Lung (tissue), 12 donors: Measurements from ENCODE around the gene DNAJC13. TPM values are rescaled to one million over a fixed set of nuclear protein-coding genes. Genes with fewer than 3 reads are reported as not detected.

Source experiments
- ATAC-seq: fragments of 200-7000 bp; cut with Tn5 transposase; one replicate; pipeline ENCODE4 v1.9.1; 2020; ENCODE audit warnings: moderate number of reproducible peaks; ENCODE audit not compliant: insufficient read depth, low FRiP score
- DNase-seq, 3 donors: peaks; one replicate each; pipeline ENCODE4 v3.0.0-alpha.2; 2013 to 2017
- H3K27ac ChIP-seq, 2 donors: one replicate each; pipeline ENCODE4 v1.5.1; 2013; ENCODE audit warnings: mild to moderate bottlenecking in 2 of 2, moderate library complexity in 2 of 2, control low read depth in 1 of 2, inconsistent platforms in 1 of 2, low read depth in 1 of 2, low read length in 1 of 2
- H3K27me3 ChIP-seq, 3 donors: one replicate each; pipeline ENCODE4 v1.5.1; 2013; ENCODE audit warnings: low read length in 2 of 3; ENCODE audit not compliant: control insufficient read depth in 3 of 3, insufficient read depth in 3 of 3
- H3K36me3 ChIP-seq, 4 donors: one replicate each; pipeline ENCODE4 v1.5.1; 2013; ENCODE audit warnings: low read length in 4 of 4, mild to moderate bottlenecking in 1 of 4, moderate library complexity in 1 of 4; ENCODE audit not compliant: control insufficient read depth in 4 of 4, insufficient read depth in 4 of 4
- H3K4me1 ChIP-seq, 5 donors: one replicate each; pipeline ENCODE4 v1.5.1; 2013; ENCODE audit warnings: low read length in 5 of 5, mild to moderate bottlenecking in 2 of 5, moderate library complexity in 1 of 5; ENCODE audit not compliant: control insufficient read depth in 5 of 5, insufficient read depth in 5 of 5
- H3K4me3 ChIP-seq: one replicate; pipeline ENCODE4 v1.5.1; 2013; ENCODE audit warnings: mild to moderate bottlenecking, control low read depth, moderate library complexity
- H3K9ac ChIP-seq, 2 donors: one replicate each; pipeline ENCODE4 v1.5.1; 2013; ENCODE audit warnings: low read length in 2 of 2, control low read depth in 1 of 2; ENCODE audit not compliant: insufficient read depth in 1 of 2
- H3K9me3 ChIP-seq, 4 donors: one replicate each; pipeline ENCODE4 v1.5.1; 2013; ENCODE audit warnings: low read length in 3 of 4, mild to moderate bottlenecking in 1 of 4, moderate library complexity in 1 of 4; ENCODE audit not compliant: control insufficient read depth in 4 of 4, insufficient read depth in 3 of 4
- WGBS, 2 donors: extraction: QIAGEN DNeasy Blood & Tissue Kit; methylation state at CpG; one replicate each; pipeline ENCODE4 v1.1.7; 2013; 5-methylcytosine and 5-hydroxymethylcytosine counted together
- polyA plus RNA-seq, 2 donors: library from polyadenylated mRNA; stranded (reverse); fragments of 200-250 nt; gene quantifications; one replicate each; pipeline ENCODE4 v1.2.1, GENCODE V29; 2013
- total RNA-seq, 2 donors: library from RNA; depleted of rRNA in 1 of 2; stranded (reverse); fragments of >200 nt in 1 of 2; gene quantifications; one replicate each; pipeline ENCODE4 v1.2.1, GENCODE V29; 2014 to 2021
- TF ChIP-seq, protein P1 (sequence below): IDR thresholded peaks from 2 replicates; pipeline ENCODE4 v1.5.1; 2012; ENCODE audit warnings: mild to moderate bottlenecking; ENCODE audit errors: control extremely low read depth, extremely low read depth
- donor health status: control.
- donor health status: control.
- donor health status: Bipolar disorder and iron deficiency.
- donor health status: healthy.
- donor health status: DM: yes; HTN: yes; CAD: no.

Gene DNAJC13
- total and polyA plus RNA-seq, 4 donors: 6.7 to 132 (median 23.5) TPM

- Histone ChIP-seq H3K36me3 (peaks cover 9 to 45% (median 23%) of the 10 kb centered on the region in 4 donors), H3K27me3 (no peaks in the 10 kb centered on the region), H3K27ac (no peak overlapping the region), H3K9me3 (no peaks in the 10 kb centered on the region), H3K4me1 (no peaks in the 10 kb centered on the region), H3K4me3 (no peak overlapping the region), H3K9ac (no peak overlapping the region)
- DNase-seq (no peak), ATAC-seq (no peak)
- TF ChIP-seq, protein P1, sequence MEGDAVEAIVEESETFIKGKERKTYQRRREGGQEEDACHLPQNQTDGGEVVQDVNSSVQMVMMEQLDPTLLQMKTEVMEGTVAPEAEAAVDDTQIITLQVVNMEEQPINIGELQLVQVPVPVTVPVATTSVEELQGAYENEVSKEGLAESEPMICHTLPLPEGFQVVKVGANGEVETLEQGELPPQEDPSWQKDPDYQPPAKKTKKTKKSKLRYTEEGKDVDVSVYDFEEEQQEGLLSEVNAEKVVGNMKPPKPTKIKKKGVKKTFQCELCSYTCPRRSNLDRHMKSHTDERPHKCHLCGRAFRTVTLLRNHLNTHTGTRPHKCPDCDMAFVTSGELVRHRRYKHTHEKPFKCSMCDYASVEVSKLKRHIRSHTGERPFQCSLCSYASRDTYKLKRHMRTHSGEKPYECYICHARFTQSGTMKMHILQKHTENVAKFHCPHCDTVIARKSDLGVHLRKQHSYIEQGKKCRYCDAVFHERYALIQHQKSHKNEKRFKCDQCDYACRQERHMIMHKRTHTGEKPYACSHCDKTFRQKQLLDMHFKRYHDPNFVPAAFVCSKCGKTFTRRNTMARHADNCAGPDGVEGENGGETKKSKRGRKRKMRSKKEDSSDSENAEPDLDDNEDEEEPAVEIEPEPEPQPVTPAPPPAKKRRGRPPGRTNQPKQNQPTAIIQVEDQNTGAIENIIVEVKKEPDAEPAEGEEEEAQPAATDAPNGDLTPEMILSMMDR: no peak
- WGBS, 2 donors: 61 to 78% methylated on average over 1 of the region's 1 CpG
These were observed 40.0 kb downstream of the DNAJC13 start for GRCh38 chr3:132457286-132457685.

GRCh38 chr3:132459551-132459950 lies 42.2 kb downstream of the DNAJC13 start:
- no peak overlapping the region for H3K9ac ChIP-seq
- no peak overlapping the region for H3K27ac ChIP-seq
- no peaks in the 10 kb centered on the region for H3K27me3 ChIP-seq
- ATAC-seq (no peak), DNase-seq (no peak)
- WGBS, 2 donors: 84 to 92% methylated on average over 3 of the region's 3 CpGs
- TF ChIP-seq, protein P1: no peak
- no peak overlapping the region for H3K4me3 ChIP-seq
- H3K9me3 ChIP-seq: no peaks in the 10 kb centered on the region
- peaks cover 10 to 54% (median 18%) of the 10 kb centered on the region in 4 donors for H3K36me3 ChIP-seq
- H3K4me1 ChIP-seq: no peaks in the 10 kb centered on the region

DNA sequence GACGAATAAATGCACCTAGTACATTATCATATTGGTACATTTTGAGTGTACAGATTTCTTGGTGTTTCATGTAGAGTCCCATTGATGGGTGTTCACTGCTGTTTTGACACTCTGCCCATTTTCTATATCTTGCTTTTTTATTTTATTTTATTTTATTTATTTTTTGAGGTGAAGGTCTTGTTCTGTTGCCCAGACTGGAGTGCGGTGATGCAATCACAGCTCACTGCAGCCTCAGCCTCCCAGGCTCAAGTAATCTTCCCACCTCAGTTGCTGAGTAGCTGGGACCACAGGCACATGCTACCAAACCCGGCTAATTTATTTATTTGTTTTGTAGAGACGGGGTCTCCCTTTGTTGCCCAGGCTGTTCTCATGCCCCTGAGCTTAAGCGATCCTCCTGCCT lies 44.2 kb downstream of the DNAJC13 start:
- Histone ChIP-seq H3K9me3 (no peaks in the 10 kb centered on the region), H3K27me3 (no peaks in the 10 kb centered on the region), H3K4me3 (no peak overlapping the region), H3K27ac (no peak overlapping the region), H3K9ac (no peak overlapping the region), H3K4me1 (no peaks in the 10 kb centered on the region), H3K36me3 (peaks cover 10 to 42% (median 17%) of the 10 kb centered on the region in 4 donors)
- 96 to 99% methylated on average over 5 of the region's 5 CpGs for WGBS, 2 donors
- TF ChIP-seq, protein P1: no peak
- ATAC-seq (no peak), DNase-seq (no peak)

DNA sequence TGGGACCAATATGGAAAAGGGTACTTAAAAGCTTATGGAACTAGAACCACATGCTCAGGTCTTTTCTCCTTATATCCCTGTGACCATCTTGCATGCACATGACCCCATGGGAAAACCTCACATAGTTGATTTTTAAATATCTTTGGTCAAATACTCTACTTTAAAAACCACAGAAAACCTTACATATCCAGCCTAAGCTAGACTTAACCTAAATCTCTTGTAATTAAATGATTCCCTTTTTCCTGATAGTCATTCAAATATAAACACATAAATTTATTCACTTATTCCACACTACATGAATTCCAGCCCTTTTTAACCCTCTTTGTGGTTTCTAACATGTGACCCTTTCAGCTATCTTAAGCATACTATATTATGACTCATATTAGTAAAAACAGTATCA lies 46.8 kb downstream of the DNAJC13 start:
- Histone ChIP-seq H3K9ac (no peak overlapping the region), H3K4me1 (no peaks in the 10 kb centered on the region), H3K4me3 (no peak overlapping the region), H3K36me3 (peaks cover 5 to 30% (median 19%) of the 10 kb centered on the region in 4 donors), H3K27ac (no peak overlapping the region), H3K27me3 (no peaks in the 10 kb centered on the region), H3K9me3 (no peaks in the 10 kb centered on the region)
- DNase-seq (no peak), ATAC-seq (no peak)
- TF ChIP-seq, protein P1: no peak
